ENCODE data around the gene PLAU.

PLAU gene

GRCh38 chr10:73907841-73908517 is 3.0 kb upstream of the PLAU start:
- H4K20me1 ChIP-seq (ENCODE audit: insufficient read depth, low read length) = no peaks in the 10 kb centered on the region
- H2AFZ ChIP-seq (ENCODE audit: low read depth, low read length) = no peak overlapping the region
- peak overlapping the region; percentile 33; the same call in 1 of the 2 replicates for H3K4me2 ChIP-seq (ENCODE audit: low read length)
- H3K9ac ChIP-seq (ENCODE audit: low read length) = no peak overlapping the region
- no peaks in the 10 kb centered on the region for H3K79me2 ChIP-seq (ENCODE audit: low read length)
- no peaks in the 10 kb centered on the region for H3K9me3 ChIP-seq (ENCODE audit: insufficient read depth, low read length)
- no peaks in the 10 kb centered on the region for H3K27me3 ChIP-seq (ENCODE audit: low read depth, low read length)
- peaks cover 26% of the 10 kb centered on the region for H3K4me1 ChIP-seq (ENCODE audit: low read length)
- H3K27ac ChIP-seq (ENCODE audit: low read length) = no peak overlapping the region
- TF ChIP-seq EZH2phosphoT487 (IDR thresholded peaks at IDR 0.05; ENCODE audit: low read depth) (no peak), CTCF (IDR thresholded peaks at IDR 0.05; ENCODE audit: low read depth, low read length) (no peak)
- no peaks in the 10 kb centered on the region for H3K36me3 ChIP-seq (replicated peaks; ENCODE audit: low read depth, low read length)
- no peak overlapping the region for H3K4me3 ChIP-seq (ENCODE audit: low read length)

- Histone ChIP-seq H3K4me2 (ENCODE audit: low read length) (peak overlapping the region; percentile 98), H3K4me3 (ENCODE audit: low read length) (peak overlapping the region; percentile 91), H3K9ac (ENCODE audit: low read length) (peak overlapping the region; percentile 11; the same call in 1 of the 2 replicates), H3K9me3 (ENCODE audit: insufficient read depth, low read length) (no peaks in the 10 kb centered on the region), H3K27me3 (ENCODE audit: low read depth, low read length) (no peaks in the 10 kb centered on the region), H3K27ac (ENCODE audit: low read length) (peak overlapping the region; percentile 32; the same call in 1 of the 2 replicates), H3K4me1 (ENCODE audit: low read length) (peaks cover 26% of the 10 kb centered on the region), H4K20me1 (ENCODE audit: insufficient read depth, low read length) (no peaks in the 10 kb centered on the region), H3K79me2 (ENCODE audit: low read length) (no peaks in the 10 kb centered on the region), H2AFZ (ENCODE audit: low read depth, low read length) (peak overlapping the region; percentile 46; the same call in 1 of the 2 replicates), H3K36me3 (replicated peaks; ENCODE audit: low read depth, low read length) (no peaks in the 10 kb centered on the region)
- TF ChIP-seq CTCF (IDR thresholded peaks at IDR 0.05; ENCODE audit: low read depth, low read length) (no peak), EZH2phosphoT487 (IDR thresholded peaks at IDR 0.05; ENCODE audit: low read depth) (no peak)
Measured at GRCh38 chr10:73908853-73909539, 1.9 kb upstream of the PLAU start.

- Histone ChIP-seq H3K9me3 (ENCODE audit: insufficient read depth, low read length) (no peaks in the 10 kb centered on the region), H3K36me3 (replicated peaks; ENCODE audit: low read depth, low read length) (no peaks in the 10 kb centered on the region), H3K27me3 (ENCODE audit: low read depth, low read length) (no peaks in the 10 kb centered on the region), H3K9ac (ENCODE audit: low read length) (no peak overlapping the region), H3K4me1 (ENCODE audit: low read length) (peaks cover 26% of the 10 kb centered on the region), H2AFZ (ENCODE audit: low read depth, low read length) (no peak overlapping the region), H3K4me2 (ENCODE audit: low read length) (peak overlapping the region; percentile 98), H4K20me1 (ENCODE audit: insufficient read depth, low read length) (no peaks in the 10 kb centered on the region), H3K27ac (ENCODE audit: low read length) (peak overlapping the region; percentile 32; the same call in 1 of the 2 replicates), H3K4me3 (ENCODE audit: low read length) (peak overlapping the region; percentile 91), H3K79me2 (ENCODE audit: low read length) (no peaks in the 10 kb centered on the region)
- no peak for TF ChIP-seq CTCF (IDR thresholded peaks at IDR 0.05; ENCODE audit: low read depth, low read length)
Measured at GRCh38 chr10:73909540-73910115, 1.3 kb upstream of the PLAU start.

- no peak for TF ChIP-seq EZH2phosphoT487 (IDR thresholded peaks at IDR 0.05; ENCODE audit: low read depth)
- peak; percentile 29; the same call in 1 of the 2 replicates for TF ChIP-seq CTCF (IDR thresholded peaks at IDR 0.05; ENCODE audit: low read depth, low read length)
- H3K79me2 ChIP-seq (ENCODE audit: low read length) = no peaks in the 10 kb centered on the region
- peak overlapping the region; percentile 29 for H3K27ac ChIP-seq (ENCODE audit: low read length)
- H3K9me3 ChIP-seq (ENCODE audit: insufficient read depth, low read length) = no peaks in the 10 kb centered on the region
- peak overlapping the region; percentile 82 for H2AFZ ChIP-seq (ENCODE audit: low read depth, low read length)
- H3K9ac ChIP-seq (ENCODE audit: low read length) = peak overlapping the region; percentile 65
- H3K36me3 ChIP-seq (replicated peaks; ENCODE audit: low read depth, low read length) = no peaks in the 10 kb centered on the region
- no peaks in the 10 kb centered on the region for H4K20me1 ChIP-seq (ENCODE audit: insufficient read depth, low read length)
- peaks cover 26% of the 10 kb centered on the region for H3K4me1 ChIP-seq (ENCODE audit: low read length)
- no peaks in the 10 kb centered on the region for H3K27me3 ChIP-seq (ENCODE audit: low read depth, low read length)
- H3K4me2 ChIP-seq (ENCODE audit: low read length) = peak overlapping the region; percentile 98
- peak overlapping the region; percentile 91 for H3K4me3 ChIP-seq (ENCODE audit: low read length)
Measured at GRCh38 chr10:73910401-73910763, 550 bp upstream of the PLAU start.
